Neural crest cell (in vitro differentiated cells): ENCODE data around the gene COG2. TPM values are rescaled to one million over a fixed set of nuclear protein-coding genes. Genes with fewer than 3 reads are reported as not detected.

ENCODE experiments used
- DNase-seq: peaks from one replicate; pipeline ENCODE4 v3.0.0; 2021; ENCODE audit warnings: low read depth, mixed read lengths, low spot score
- H3K27ac Mint-ChIP-seq: one replicate; pipeline ENCODE4 v1.8.0; 2021; ENCODE audit warnings: mild to moderate bottlenecking, mixed read lengths; ENCODE audit not compliant: unreplicated experiment
- H3K27me3 Mint-ChIP-seq: 2 replicates; pipeline ENCODE4 v1.8.0; 2021; ENCODE audit warnings: low read depth, mild to moderate bottlenecking, mixed read lengths
- H3K36me3 Mint-ChIP-seq: 2 replicates; pipeline ENCODE4 v1.8.0; 2021; ENCODE audit warnings: low read depth, mild to moderate bottlenecking, mixed read lengths
- H3K4me1 Mint-ChIP-seq: 2 replicates; pipeline ENCODE4 v1.8.0; 2021; ENCODE audit warnings: mixed read lengths
- H3K4me3 Mint-ChIP-seq: one replicate; pipeline ENCODE4 v1.8.0; 2021; ENCODE audit warnings: mild to moderate bottlenecking, mixed read lengths
- H3K9me3 Mint-ChIP-seq: 2 replicates; pipeline ENCODE4 v1.8.0; 2021; ENCODE audit warnings: mixed read lengths
- CTCF ChIP-seq: fragments of 200-600 bp; sonication (generic); conservative IDR thresholded peaks from 2 replicates; pipeline ENCODE4 v1.5.0; 2021; ENCODE audit warnings: antibody characterized with exemption, mild to moderate bottlenecking
- total RNA-seq: library from RNA; stranded (reverse); gene quantifications from 2 replicates; pipeline ENCODE4 v1.2.1, GENCODE V29; 2021

Gene COG2
- total RNA-seq, 1 donor from 2014 or later: 38.2 TPM

- Mint-ChIP-seq H3K27me3 (no peaks in the 10 kb centered on the region), H3K9me3 (peaks cover 18% of the 10 kb centered on the region), H3K36me3 (peaks cover 34% of the 10 kb centered on the region), H3K27ac (no peak overlapping the region), H3K4me1 (peaks cover 5% of the 10 kb centered on the region), H3K4me3 (no peak overlapping the region)
- TF ChIP-seq CTCF: no peak
- DNase-seq: no peak
These were observed 16.4 kb downstream of the COG2 start for GRCh38 chr1:230658691-230659090.

GRCh38 chr1:230661976-230662375 lies 19.7 kb downstream of the COG2 start:
- peaks cover 20% of the 10 kb centered on the region for H3K4me1 Mint-ChIP-seq
- H3K27me3 Mint-ChIP-seq: no peaks in the 10 kb centered on the region
- no peak for TF ChIP-seq CTCF
- H3K27ac Mint-ChIP-seq: no peak overlapping the region
- H3K4me3 Mint-ChIP-seq: no peak overlapping the region
- H3K9me3 Mint-ChIP-seq: no peaks in the 10 kb centered on the region
- peaks cover 23% of the 10 kb centered on the region for H3K36me3 Mint-ChIP-seq
- DNase-seq: no peak

- no peak for TF ChIP-seq CTCF
- Mint-ChIP-seq H3K27me3 (no peaks in the 10 kb centered on the region), H3K4me1 (peaks cover 16% of the 10 kb centered on the region), H3K27ac (no peak overlapping the region), H3K9me3 (no peaks in the 10 kb centered on the region), H3K4me3 (no peak overlapping the region), H3K36me3 (peaks cover 29% of the 10 kb centered on the region)
- no peak for DNase-seq
These were observed 25.9 kb downstream of the COG2 start for GRCh38 chr1:230668227-230668626.

- Mint-ChIP-seq H3K9me3 (no peaks in the 10 kb centered on the region), H3K27me3 (no peaks in the 10 kb centered on the region), H3K4me3 (no peak overlapping the region), H3K27ac (peak overlapping the region; percentile 27), H3K4me1 (peaks cover 16% of the 10 kb centered on the region), H3K36me3 (peaks cover 28% of the 10 kb centered on the region)
- no peak for DNase-seq
- no peak for TF ChIP-seq CTCF
These were observed 27.3 kb downstream of the COG2 start for GRCh38 chr1:230669543-230669942.

GRCh38 chr1:230674581-230674980 lies 32.3 kb downstream of the COG2 start:
- Mint-ChIP-seq H3K9me3 (peaks cover 6% of the 10 kb centered on the region), H3K4me3 (no peak overlapping the region), H3K27ac (no peak overlapping the region), H3K36me3 (peaks cover 40% of the 10 kb centered on the region), H3K27me3 (no peaks in the 10 kb centered on the region), H3K4me1 (no peaks in the 10 kb centered on the region)
- no peak for TF ChIP-seq CTCF
- DNase-seq: no peak

- Mint-ChIP-seq H3K4me1 (no peaks in the 10 kb centered on the region), H3K4me3 (no peak overlapping the region), H3K9me3 (peaks cover 6% of the 10 kb centered on the region), H3K36me3 (peaks cover 34% of the 10 kb centered on the region), H3K27me3 (no peaks in the 10 kb centered on the region), H3K27ac (no peak overlapping the region)
- DNase-seq: no peak
- no peak for TF ChIP-seq CTCF
These were observed 34.9 kb downstream of the COG2 start for GRCh38 chr1:230677200-230677599.
